ENCODE measurements around the gene SLC37A1. TPM values are rescaled to one million over a fixed set of nuclear protein-coding genes. Genes with fewer than 3 reads are reported as not detected.

The SLC37A1 gene
- total RNA-seq, 1 experiment from 2014 or later = 15.0 TPM

DNA sequence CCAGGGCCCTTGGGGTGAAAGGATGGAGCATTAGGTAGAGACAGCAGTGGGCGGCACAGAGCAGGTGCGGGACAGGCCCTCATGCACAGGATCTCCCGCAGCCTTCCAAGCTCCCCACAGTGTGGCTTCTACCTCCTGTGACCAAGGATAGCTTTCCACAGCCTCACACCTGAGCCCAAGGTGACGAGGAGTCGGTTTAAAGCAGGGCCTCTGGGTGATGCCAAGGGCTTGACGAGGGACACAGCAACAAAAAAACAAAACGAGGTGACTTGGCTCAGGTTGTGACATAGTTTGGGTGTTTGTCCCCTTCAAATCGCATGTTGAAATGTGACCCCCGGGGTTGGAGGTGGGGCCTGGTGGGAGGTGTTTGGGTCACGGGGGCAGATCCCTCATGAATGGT, 32.9 kb upstream of the SLC37A1 start:
- Histone ChIP-seq H3K4me3 (replicated peaks in 1 of 2; ENCODE audit: low read depth in 1 of 2, low read length in 2 of 2) (no peak overlapping the region), H3K79me2 (ENCODE audit: insufficient read depth, low read length) (no peaks in the 10 kb centered on the region), H3K9me2 (ENCODE audit: insufficient read depth) (no peaks in the 10 kb centered on the region), H4K20me1 (ENCODE audit: insufficient read depth) (no peaks in the 10 kb centered on the region), H3K4me2 (ENCODE audit: low read length) (no peak overlapping the region), H3K36me3 (ENCODE audit: control insufficient read depth in 1 of 2, insufficient read depth in 2 of 2, low read length in 2 of 2) (no peaks in the 10 kb centered on the region), H3K27me3 (ENCODE audit: insufficient read depth, low read length) (no peaks in the 10 kb centered on the region), H2AFZ (ENCODE audit: low read depth, low read length, poor library complexity, severe bottlenecking) (no peak overlapping the region), H3K27ac (ENCODE audit: low read depth, low read length) (no peak overlapping the region), H3K9me3 (ENCODE audit: control insufficient read depth in 1 of 2, insufficient read depth in 1 of 2, low read depth in 1 of 2, low read length in 2 of 2) (no peaks in the 10 kb centered on the region), H3K9ac (ENCODE audit: low read length) (no peak overlapping the region), H3K4me1 (ENCODE audit: control insufficient read depth in 1 of 2, insufficient read depth in 2 of 2, low read length in 2 of 2) (peaks cover 0 to 5% of the 10 kb centered on the region in 2 experiments; a peak in 1 of 4 replicates)
- intact Hi-C loops (cut with micrococcal nuclease) = no loop called here
- POLR2A ChIA-PET = no interaction called here
- no peak for ATAC-seq
- DNase-seq (ENCODE audit: low read depth, low spot score) = no peak
- TF ChIP-seq ZFX (IDR thresholded peaks at IDR 0.05) (no peak), EZH2phosphoT487 (IDR thresholded peaks at IDR 0.05; ENCODE audit: borderline replicate concordance) (no peak), ZBTB33 (IDR thresholded peaks at IDR 0.05; ENCODE audit: extremely low read depth, insufficient replicate concordance, low read length) (no peak), ZNF274 (IDR thresholded peaks at IDR 0.05; ENCODE audit: low read depth, low read length) (no peak), CTCF (IDR thresholded peaks at IDR 0.05 in 2 of 3, conservative IDR thresholded peaks at IDR 0.05 in 1 of 3; ENCODE audit: borderline replicate concordance in 1 of 3, insufficient read depth in 1 of 3, low read depth in 2 of 3, low read length in 2 of 3) (no peak), JUND (IDR thresholded peaks at IDR 0.05) (no peak), EZH2 (IDR thresholded peaks at IDR 0.05) (no peak), CBX3 (IDR thresholded peaks at IDR 0.05; ENCODE audit: low read depth) (no peak), ELF1 (IDR thresholded peaks at IDR 0.05; ENCODE audit: borderline replicate concordance, low read depth) (no peak), SIN3A (IDR thresholded peaks at IDR 0.05; ENCODE audit: low read depth) (no peak), POLR2A (IDR thresholded peaks at IDR 0.05; ENCODE audit: borderline replicate concordance, extremely low read depth, insufficient read depth, insufficient read length) (no peak), SRF (IDR thresholded peaks at IDR 0.05; ENCODE audit: low read depth) (no peak), EGR1 (IDR thresholded peaks at IDR 0.05; ENCODE audit: low read depth) (no peak), RAD21 (IDR thresholded peaks at IDR 0.05; ENCODE audit: low read depth) (no peak), FOSL1 (IDR thresholded peaks at IDR 0.05; ENCODE audit: low read depth) (no peak), CEBPB (IDR thresholded peaks at IDR 0.05; ENCODE audit: low read depth) (no peak), POLR2AphosphoS5 (IDR thresholded peaks at IDR 0.05; ENCODE audit: low read depth, low read length) (no peak), YY1 (IDR thresholded peaks at IDR 0.05; ENCODE audit: extremely low read depth, insufficient replicate concordance, low read depth, low read length) (no peak), REST (IDR thresholded peaks at IDR 0.05; ENCODE audit: low read depth) (no peak), TCF7L2 (IDR thresholded peaks at IDR 0.05; ENCODE audit: borderline replicate concordance, extremely low read depth, insufficient read depth, insufficient read length) (no peak)
- RAD21 ChIA-PET (ENCODE audit: low non-redundant PET in 1 of 2, low total read pairs in 2 of 2, uncharacterized antibody in 2 of 2, unreplicated experiment in 2 of 2) = no interaction called here
- CTCF ChIA-PET = no interaction called here
- no TSS peak for BruUV-seq (replicated peaks)

Data from HCT116 (cell line).